Neural progenitor cell (in vitro differentiated cells): Measurements from ENCODE around the gene C10orf62.

Source experiments
- EZH2 ChIP-seq: fragments of 200-600 bp; sonication (generic); IDR thresholded peaks from 2 replicates; pipeline ENCODE4 v1.6.1; 2017; ENCODE audit warnings: antibody characterized with exemption, mild to moderate bottlenecking, moderate library complexity
- EZH2phosphoT487 ChIP-seq: fragments of 200-600 bp; sonication (generic); IDR thresholded peaks from 2 replicates; pipeline ENCODE4 v1.6.1; 2017; ENCODE audit warnings: antibody characterized with exemption
- TF ChIP-seq, protein P1 (sequence below): fragments of 200-600 bp; sonication (generic); IDR thresholded peaks from 2 replicates; pipeline ENCODE4 v1.5.1; 2017; ENCODE audit warnings: antibody characterized with exemption, mild to moderate bottlenecking

DNA sequence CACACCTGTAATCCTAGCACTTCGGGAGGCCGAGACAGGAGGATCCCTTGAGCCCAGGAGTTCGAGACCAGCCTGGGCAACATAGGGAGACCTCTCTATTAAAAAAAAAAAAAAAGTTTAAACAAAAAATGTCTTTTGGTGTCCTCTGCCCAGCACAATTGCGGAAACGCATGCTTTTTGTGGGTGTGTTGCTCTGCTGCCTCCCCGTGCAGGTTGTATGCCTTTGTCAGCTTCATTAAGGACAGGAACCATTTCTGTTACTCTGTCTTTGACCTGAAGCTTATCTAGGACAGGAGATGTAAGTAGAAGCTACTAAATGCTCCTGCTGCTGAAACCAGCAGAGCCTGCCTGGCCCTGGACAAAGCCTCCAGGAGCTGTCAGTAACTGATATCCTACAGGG is 38.2 kb upstream of the C10orf62 start:
- TF ChIP-seq EZH2phosphoT487 (no peak), EZH2 (no peak)
- TF ChIP-seq, protein P1, sequence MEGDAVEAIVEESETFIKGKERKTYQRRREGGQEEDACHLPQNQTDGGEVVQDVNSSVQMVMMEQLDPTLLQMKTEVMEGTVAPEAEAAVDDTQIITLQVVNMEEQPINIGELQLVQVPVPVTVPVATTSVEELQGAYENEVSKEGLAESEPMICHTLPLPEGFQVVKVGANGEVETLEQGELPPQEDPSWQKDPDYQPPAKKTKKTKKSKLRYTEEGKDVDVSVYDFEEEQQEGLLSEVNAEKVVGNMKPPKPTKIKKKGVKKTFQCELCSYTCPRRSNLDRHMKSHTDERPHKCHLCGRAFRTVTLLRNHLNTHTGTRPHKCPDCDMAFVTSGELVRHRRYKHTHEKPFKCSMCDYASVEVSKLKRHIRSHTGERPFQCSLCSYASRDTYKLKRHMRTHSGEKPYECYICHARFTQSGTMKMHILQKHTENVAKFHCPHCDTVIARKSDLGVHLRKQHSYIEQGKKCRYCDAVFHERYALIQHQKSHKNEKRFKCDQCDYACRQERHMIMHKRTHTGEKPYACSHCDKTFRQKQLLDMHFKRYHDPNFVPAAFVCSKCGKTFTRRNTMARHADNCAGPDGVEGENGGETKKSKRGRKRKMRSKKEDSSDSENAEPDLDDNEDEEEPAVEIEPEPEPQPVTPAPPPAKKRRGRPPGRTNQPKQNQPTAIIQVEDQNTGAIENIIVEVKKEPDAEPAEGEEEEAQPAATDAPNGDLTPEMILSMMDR = no peak
